IPS-20b (cell line): ENCODE data around the gene ART1.

ENCODE experiments used
- H3K27ac ChIP-seq: one replicate; pipeline ENCODE4 v1.5.1; 2013; ENCODE audit warnings: low read length
- H3K27me3 ChIP-seq: 2 replicates; pipeline ENCODE4 v1.6.1; 2013; ENCODE audit warnings: mild to moderate bottlenecking, low read length, inconsistent platforms; ENCODE audit not compliant: insufficient read depth
- H3K36me3 ChIP-seq: 2 replicates; pipeline ENCODE4 v1.6.1; 2013; ENCODE audit warnings: low read depth, mild to moderate bottlenecking, inconsistent platforms, low read length, moderate library complexity; ENCODE audit not compliant: insufficient read depth
- H3K4me1 ChIP-seq: 2 replicates; pipeline ENCODE4 v1.6.1; 2013; ENCODE audit warnings: mild to moderate bottlenecking, control low read depth, inconsistent platforms, low read length, moderate library complexity; ENCODE audit not compliant: insufficient read depth
- H3K4me3 ChIP-seq: 2 replicates; pipeline ENCODE4 v1.5.1; 2013; ENCODE audit warnings: mild to moderate bottlenecking, low read length, inconsistent platforms
- H3K9ac ChIP-seq: 2 replicates; pipeline ENCODE4 v1.6.1; 2013; ENCODE audit warnings: low read depth, mild to moderate bottlenecking, inconsistent platforms, low read length, moderate library complexity
- H3K9me3 ChIP-seq: 2 replicates; pipeline ENCODE4 v1.6.1; 2013; ENCODE audit warnings: mild to moderate bottlenecking, low read depth, low read length, inconsistent platforms; ENCODE audit not compliant: insufficient read depth

The ART1 gene

GRCh38 chr11:3615998-3616397 lies 28.9 kb upstream of the ART1 start:
- Histone ChIP-seq H3K27me3 (no peaks in the 10 kb centered on the region), H3K27ac (no peak overlapping the region), H3K4me3 (no peak overlapping the region), H3K9ac (no peak overlapping the region), H3K36me3 (no peaks in the 10 kb centered on the region), H3K4me1 (peaks cover 4% of the 10 kb centered on the region; the same call in 1 of the 2 replicates), H3K9me3 (no peaks in the 10 kb centered on the region; the same call in 1 of the 2 replicates)

- no peaks in the 10 kb centered on the region; the same call in 1 of the 2 replicates for H3K9me3 ChIP-seq
- peaks cover 4% of the 10 kb centered on the region; the same call in 1 of the 2 replicates for H3K4me1 ChIP-seq
- H3K27me3 ChIP-seq: no peaks in the 10 kb centered on the region
- H3K36me3 ChIP-seq: no peaks in the 10 kb centered on the region
- H3K27ac ChIP-seq: no peak overlapping the region
- H3K4me3 ChIP-seq: no peak overlapping the region
- H3K9ac ChIP-seq: no peak overlapping the region
Measured at GRCh38 chr11:3616721-3617460, 28.0 kb upstream of the ART1 start.

- H3K4me3 ChIP-seq: no peak overlapping the region
- H3K9me3 ChIP-seq: no peaks in the 10 kb centered on the region
- peaks cover 4% of the 10 kb centered on the region; the same call in 1 of the 2 replicates for H3K4me1 ChIP-seq
- H3K36me3 ChIP-seq: no peaks in the 10 kb centered on the region
- H3K9ac ChIP-seq: no peak overlapping the region
- no peaks in the 10 kb centered on the region for H3K27me3 ChIP-seq
- no peak overlapping the region for H3K27ac ChIP-seq
Measured at GRCh38 chr11:3617990-3618389, 26.9 kb upstream of the ART1 start.

- no peaks in the 10 kb centered on the region for H3K27me3 ChIP-seq
- no peaks in the 10 kb centered on the region for H3K36me3 ChIP-seq
- peaks cover 4% of the 10 kb centered on the region; the same call in 1 of the 2 replicates for H3K4me1 ChIP-seq
- no peak overlapping the region for H3K4me3 ChIP-seq
- no peak overlapping the region for H3K27ac ChIP-seq
- no peaks in the 10 kb centered on the region for H3K9me3 ChIP-seq
- no peak overlapping the region for H3K9ac ChIP-seq
Measured at GRCh38 chr11:3622521-3622920, 22.4 kb upstream of the ART1 start.

- H3K27me3 ChIP-seq: no peaks in the 10 kb centered on the region
Measured at GRCh38 chr11:3623121-3623520, 21.8 kb upstream of the ART1 start.

GRCh38 chr11:3623767-3624458 lies 21.0 kb upstream of the ART1 start:
- H3K4me1 ChIP-seq: no peaks in the 10 kb centered on the region
- no peaks in the 10 kb centered on the region for H3K9me3 ChIP-seq
- no peak overlapping the region for H3K4me3 ChIP-seq
- no peak overlapping the region for H3K27ac ChIP-seq
- no peaks in the 10 kb centered on the region for H3K36me3 ChIP-seq
- H3K9ac ChIP-seq: no peak overlapping the region
- no peaks in the 10 kb centered on the region for H3K27me3 ChIP-seq

More at GRCh38 chr11:3623121-3623520, 21.8 kb upstream of the ART1 start:
- no peaks in the 10 kb centered on the region for H3K36me3 ChIP-seq
- no peak overlapping the region for H3K9ac ChIP-seq
- no peak overlapping the region for H3K27ac ChIP-seq
- no peaks in the 10 kb centered on the region for H3K9me3 ChIP-seq
- no peak overlapping the region for H3K4me3 ChIP-seq
- no peaks in the 10 kb centered on the region for H3K4me1 ChIP-seq

- Histone ChIP-seq H3K4me1 (no peaks in the 10 kb centered on the region), H3K4me3 (no peak overlapping the region), H3K27ac (no peak overlapping the region), H3K27me3 (no peaks in the 10 kb centered on the region), H3K9me3 (no peaks in the 10 kb centered on the region), H3K9ac (no peak overlapping the region), H3K36me3 (no peaks in the 10 kb centered on the region)
Measured at GRCh38 chr11:3626250-3626960, 18.5 kb upstream of the ART1 start.

- Histone ChIP-seq H3K36me3 (no peaks in the 10 kb centered on the region), H3K4me1 (no peaks in the 10 kb centered on the region), H3K4me3 (no peak overlapping the region), H3K27me3 (no peaks in the 10 kb centered on the region), H3K27ac (no peak overlapping the region), H3K9ac (no peak overlapping the region), H3K9me3 (no peaks in the 10 kb centered on the region)
Measured at GRCh38 chr11:3627291-3627690, 17.6 kb upstream of the ART1 start.

GRCh38 chr11:3631331-3631730 lies 13.6 kb upstream of the ART1 start:
- H3K27ac ChIP-seq: no peak overlapping the region
- H3K27me3 ChIP-seq: no peaks in the 10 kb centered on the region
- no peak overlapping the region for H3K4me3 ChIP-seq
- no peaks in the 10 kb centered on the region for H3K4me1 ChIP-seq
- H3K36me3 ChIP-seq: no peaks in the 10 kb centered on the region
- H3K9ac ChIP-seq: no peak overlapping the region
- no peaks in the 10 kb centered on the region for H3K9me3 ChIP-seq

GRCh38 chr11:3632070-3632660 lies 12.8 kb upstream of the ART1 start:
- H3K4me1 ChIP-seq: no peaks in the 10 kb centered on the region
- H3K27me3 ChIP-seq: no peaks in the 10 kb centered on the region
- no peaks in the 10 kb centered on the region for H3K9me3 ChIP-seq
- no peak overlapping the region for H3K4me3 ChIP-seq
- H3K9ac ChIP-seq: no peak overlapping the region
- H3K36me3 ChIP-seq: no peaks in the 10 kb centered on the region
- H3K27ac ChIP-seq: no peak overlapping the region

- H3K9me3 ChIP-seq: no peaks in the 10 kb centered on the region
- no peaks in the 10 kb centered on the region for H3K36me3 ChIP-seq
- no peak overlapping the region for H3K27ac ChIP-seq
- no peak overlapping the region for H3K9ac ChIP-seq
- H3K27me3 ChIP-seq: peaks cover under 1% of the 10 kb centered on the region; the same call in 1 of the 2 replicates
- no peak overlapping the region for H3K4me3 ChIP-seq
- no peaks in the 10 kb centered on the region for H3K4me1 ChIP-seq
Measured at GRCh38 chr11:3635641-3636375, 9.1 kb upstream of the ART1 start.
